HG03064 (cell line): ENCODE results near the gene STAB2.

Experiments
- ATAC-seq: cut with Tn5 transposase; IDR thresholded peaks from one replicate; pipeline ENCODE4 v1.9.1; 2021; ENCODE audit warnings: low read depth; ENCODE audit not compliant: unreplicated experiment

The STAB2 gene

GRCh38 chr12:103686026-103686425 is 99.0 kb downstream of the STAB2 start:
- no peak for ATAC-seq

- no peak for ATAC-seq
Measured at GRCh38 chr12:103687253-103687652, 100.2 kb downstream of the STAB2 start.

DNA sequence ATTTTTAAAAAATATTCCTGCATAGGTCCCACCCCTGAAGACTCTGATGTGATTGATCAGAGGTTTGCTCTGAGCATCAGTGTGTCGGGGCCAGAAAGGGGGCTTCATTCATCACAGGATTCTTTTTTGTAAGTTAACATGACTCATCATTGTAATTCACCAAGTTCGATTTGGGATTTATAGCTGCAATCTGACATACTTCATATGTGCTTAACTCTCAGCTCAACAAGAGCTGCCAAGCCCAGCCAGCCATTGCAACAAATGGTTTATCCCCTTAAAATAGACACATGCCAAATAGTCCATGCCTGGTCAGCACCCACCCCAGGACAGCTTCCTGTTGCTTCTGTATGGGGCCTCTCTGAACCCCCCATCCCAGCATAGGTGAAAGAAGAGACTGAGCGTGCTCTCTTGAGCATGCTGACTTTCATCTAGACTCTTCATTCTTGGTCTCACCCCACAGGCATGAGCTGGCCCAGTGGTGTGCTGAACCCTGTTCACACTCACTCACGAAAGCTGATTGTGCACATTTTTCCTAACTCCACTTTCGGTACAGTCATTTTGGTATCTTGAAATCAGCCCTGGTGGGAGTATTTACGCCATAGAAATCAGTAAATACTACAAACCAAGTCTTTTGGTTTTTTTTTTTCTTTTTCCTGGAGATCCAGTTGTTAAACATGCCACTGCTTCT is 101.4 kb downstream of the STAB2 start:
- no peak for ATAC-seq

GRCh38 chr12:103690426-103690825 is 103.4 kb downstream of the STAB2 start:
- ATAC-seq: no peak

- no peak for ATAC-seq
Measured at GRCh38 chr12:103691063-103691462, 104.0 kb downstream of the STAB2 start.

- ATAC-seq: no peak
Measured at GRCh38 chr12:103696101-103696500, 109.0 kb downstream of the STAB2 start.

DNA sequence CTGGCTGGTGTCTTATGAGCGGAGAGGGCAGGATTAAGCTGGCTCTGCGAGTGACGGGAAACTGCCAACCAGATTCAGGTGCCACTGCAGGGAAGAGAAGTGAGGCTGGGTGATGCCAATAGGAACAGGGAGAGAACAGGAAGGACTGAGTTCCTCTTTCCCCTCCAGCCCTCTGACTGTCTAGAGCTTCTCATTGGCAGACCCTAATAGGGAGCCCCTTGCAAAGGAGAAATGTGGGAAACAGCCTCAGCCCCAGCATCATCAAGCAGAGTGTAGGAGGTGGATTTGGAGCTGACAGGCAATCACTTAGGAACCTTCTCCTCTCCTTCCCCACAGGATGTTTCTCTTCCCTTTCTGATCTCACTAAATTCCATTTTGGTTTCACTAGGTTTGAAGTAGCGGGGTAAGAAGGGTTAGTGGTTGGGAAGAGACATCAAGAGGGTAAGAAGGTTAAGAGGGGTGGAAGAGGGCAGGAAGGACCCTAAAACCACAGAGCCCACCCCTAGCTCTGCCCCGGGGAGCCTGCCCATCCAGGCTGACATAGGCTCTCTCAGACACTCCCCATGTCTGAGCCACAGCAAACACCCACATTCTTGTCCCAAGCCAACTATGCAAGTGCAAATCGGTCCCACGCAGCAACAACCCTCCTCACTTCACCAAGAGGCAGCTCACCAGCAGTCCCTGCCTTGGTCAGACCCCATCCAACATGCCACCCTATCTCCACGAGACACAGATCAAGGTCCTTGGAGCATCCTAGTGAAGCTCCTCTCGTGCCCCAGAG is 111.1 kb downstream of the STAB2 start:
- no peak for ATAC-seq

GRCh38 chr12:103698752-103699560 is 111.9 kb downstream of the STAB2 start:
- ATAC-seq: no peak

DNA sequence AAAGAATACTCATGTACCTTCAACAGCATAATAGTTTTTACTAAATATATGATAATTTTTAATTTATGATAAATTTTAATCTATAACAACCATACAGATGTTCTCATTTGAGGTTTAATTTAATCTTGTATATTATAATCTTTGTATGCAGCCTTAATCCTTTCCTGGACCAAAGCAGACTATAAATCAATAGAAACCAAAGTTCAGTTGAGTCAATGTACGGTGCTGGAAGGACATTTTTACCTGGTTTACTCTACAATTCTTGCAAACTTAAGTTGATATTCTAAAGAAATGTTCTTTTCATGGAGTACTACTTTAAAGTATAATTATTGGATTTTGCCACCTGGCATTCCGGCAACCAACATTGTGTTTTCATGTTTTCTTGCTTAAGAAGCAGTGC is 118.0 kb downstream of the STAB2 start:
- ATAC-seq: no peak

GRCh38 chr12:103705927-103706326 is 118.9 kb downstream of the STAB2 start:
- no peak for ATAC-seq

GRCh38 chr12:103707446-103707845 is 120.4 kb downstream of the STAB2 start:
- ATAC-seq: no peak

GRCh38 chr12:103710544-103710943 is 123.5 kb downstream of the STAB2 start:
- no peak for ATAC-seq

- no peak for ATAC-seq
Measured at GRCh38 chr12:103712216-103712615, 125.1 kb downstream of the STAB2 start.

DNA sequence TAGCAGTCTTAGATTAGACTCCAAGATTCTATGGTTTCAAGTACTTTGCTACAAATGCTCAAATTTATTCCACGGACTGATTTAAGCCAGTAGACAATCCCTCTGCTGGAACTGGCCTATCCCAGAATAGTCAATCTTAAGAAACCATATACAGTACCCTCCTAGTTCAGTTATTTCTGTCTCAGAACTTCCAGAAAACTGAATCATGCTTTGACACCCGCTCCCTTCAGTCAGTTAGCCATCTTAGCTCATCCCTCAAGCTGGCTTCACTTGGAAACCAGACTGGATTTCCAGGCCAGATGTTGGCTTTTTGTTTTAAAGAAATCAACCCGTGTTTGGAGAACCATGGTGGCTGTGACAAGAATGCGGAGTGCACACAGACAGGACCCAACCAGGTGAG is 128.4 kb downstream of the STAB2 start:
- ATAC-seq: no peak

- no peak for ATAC-seq
Measured at GRCh38 chr12:103716517-103717196, 129.6 kb downstream of the STAB2 start.

DNA sequence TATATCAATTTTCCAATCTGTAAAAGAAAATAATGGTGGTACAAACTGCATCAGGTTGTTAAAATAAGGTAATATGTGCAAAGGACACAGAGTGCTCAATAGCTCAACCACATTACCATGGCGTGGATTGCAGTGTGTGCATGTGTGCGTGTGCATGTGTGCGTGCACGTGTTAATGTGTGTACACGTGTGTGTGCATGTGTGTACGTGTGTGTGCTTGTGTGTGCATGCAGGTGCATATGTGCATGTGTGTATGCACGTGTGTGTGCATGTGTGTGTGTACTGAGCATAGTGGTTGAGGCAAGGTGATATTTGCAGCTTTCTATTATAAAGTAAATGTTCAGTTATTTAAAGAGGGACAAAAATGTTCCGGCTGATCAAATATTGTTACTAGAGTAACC is 138.3 kb downstream of the STAB2 start:
- no peak for ATAC-seq

DNA sequence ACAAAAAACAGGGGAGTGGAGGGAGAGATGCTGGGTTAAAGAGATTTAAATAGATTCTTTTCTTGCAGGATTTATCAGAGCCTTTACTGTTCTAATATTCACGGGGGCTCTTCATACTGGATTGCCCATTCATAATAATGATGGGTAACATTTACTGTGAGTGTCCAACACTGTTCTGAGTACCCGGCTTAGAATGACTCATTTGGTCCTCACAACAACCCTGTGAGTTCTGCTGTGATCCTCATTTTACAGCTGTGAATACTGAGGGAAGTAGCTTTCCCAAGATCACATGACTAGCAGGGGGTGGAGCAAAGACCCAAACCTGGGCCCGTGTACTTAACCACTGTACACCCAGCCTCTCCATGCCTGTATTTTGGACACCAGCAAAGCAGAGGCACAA is 140.6 kb downstream of the STAB2 start:
- ATAC-seq: no peak

DNA sequence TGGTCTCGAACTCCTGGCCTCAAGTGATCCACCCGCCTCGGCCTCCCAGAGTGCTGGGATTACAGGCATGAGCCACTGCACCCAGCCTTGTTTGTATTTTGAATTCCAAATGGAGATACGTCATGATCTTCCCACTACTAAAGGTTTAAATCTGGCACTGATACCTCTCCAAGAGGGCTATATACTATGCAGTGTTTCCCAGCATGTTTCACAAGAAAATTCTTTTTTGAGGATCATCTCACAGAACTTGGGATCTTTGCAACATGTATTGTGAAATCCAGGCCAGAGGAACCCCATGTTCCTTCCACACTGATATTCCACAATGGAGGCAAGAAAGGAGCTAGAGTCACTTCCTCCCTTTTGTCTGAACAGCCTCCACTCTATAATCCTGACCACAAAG is 141.2 kb downstream of the STAB2 start:
- no peak for ATAC-seq

- no peak for ATAC-seq
Measured at GRCh38 chr12:103729499-103729898, 142.4 kb downstream of the STAB2 start.

- ATAC-seq: no peak
Measured at GRCh38 chr12:103731539-103731938, 144.5 kb downstream of the STAB2 start.

GRCh38 chr12:103734863-103735262 is 147.8 kb downstream of the STAB2 start:
- ATAC-seq: no peak
